GM19397 (cell line): ENCODE results near the gene RETREG3.
"Not testable (repeated sequence)": the region's sequence is repeated elsewhere in the genome, so short reads cannot be mapped to it uniquely, and the experiment has no call there.

ENCODE experiments used
- ATAC-seq: cut with Tn5 transposase; IDR thresholded peaks from one replicate; pipeline ENCODE4 v1.9.1; 2021; ENCODE audit warnings: mild to moderate bottlenecking, moderate library complexity; ENCODE audit not compliant: unreplicated experiment

Gene RETREG3

GRCh38 chr17:42609182-42609813, at the start of gene RETREG3, which contains the start of gene TUBG1:
RETREG3 (minus strand) TSS chr17:42609374; CDS start chr17:42609324, 50 bp downstream.
TUBG1 (plus strand) TSS chr17:42609683; CDS start chr17:42609738, 55 bp downstream.
- peak; percentile 87 for ATAC-seq

- no peak for ATAC-seq
These were observed 48.8 kb upstream of the RETREG3 start for GRCh38 chr17:42657824-42658588.

- no peak for ATAC-seq
These were observed 46.4 kb upstream of the RETREG3 start for GRCh38 chr17:42655528-42655927.

GRCh38 chr17:42653179-42654124, 44.3 kb upstream of the RETREG3 start:
- no peak for ATAC-seq

- no peak for ATAC-seq
These were observed 42.2 kb upstream of the RETREG3 start for GRCh38 chr17:42651392-42651791.

- no peak for ATAC-seq
These were observed 38.6 kb upstream of the RETREG3 start for GRCh38 chr17:42647778-42648177.

- no peak for ATAC-seq
These were observed 33.2 kb upstream of the RETREG3 start for GRCh38 chr17:42642336-42642735.

GRCh38 chr17:42640121-42640520, 30.9 kb upstream of the RETREG3 start:
- ATAC-seq, result no peak

- no peak for ATAC-seq
These were observed 30.4 kb upstream of the RETREG3 start for GRCh38 chr17:42639525-42640113.

- ATAC-seq, result no peak
These were observed 23.8 kb upstream of the RETREG3 start for GRCh38 chr17:42632949-42633444.

GRCh38 chr17:42629411-42630009, 20.3 kb upstream of the RETREG3 start:
- no peak for ATAC-seq

- not testable (repeated sequence) for ATAC-seq
These were observed 18.0 kb upstream of the RETREG3 start for GRCh38 chr17:42627032-42627764.

GRCh38 chr17:42623732-42624596, 14.8 kb upstream of the RETREG3 start:
- no peak for ATAC-seq

GRCh38 chr17:42623271-42623670, 14.1 kb upstream of the RETREG3 start:
- ATAC-seq, result no peak

GRCh38 chr17:42621987-42622386, 12.8 kb upstream of the RETREG3 start:
- ATAC-seq, result not testable (repeated sequence)

GRCh38 chr17:42618442-42619150, 9.4 kb upstream of the RETREG3 start:
- ATAC-seq, result peak; percentile 52

GRCh38 chr17:42617956-42618431, 8.8 kb upstream of the RETREG3 start:
- ATAC-seq, result peak; percentile 30
